HG02970 (cell line): Measurements from ENCODE around the gene PDZRN4.

ENCODE experiments used
- ATAC-seq: cut with Tn5 transposase; IDR thresholded peaks from one replicate; pipeline ENCODE4 v1.9.1; 2021; ENCODE audit warnings: mild to moderate bottlenecking, moderate library complexity, moderate number of reproducible peaks; ENCODE audit not compliant: unreplicated experiment, low FRiP score

The PDZRN4 gene

DNA sequence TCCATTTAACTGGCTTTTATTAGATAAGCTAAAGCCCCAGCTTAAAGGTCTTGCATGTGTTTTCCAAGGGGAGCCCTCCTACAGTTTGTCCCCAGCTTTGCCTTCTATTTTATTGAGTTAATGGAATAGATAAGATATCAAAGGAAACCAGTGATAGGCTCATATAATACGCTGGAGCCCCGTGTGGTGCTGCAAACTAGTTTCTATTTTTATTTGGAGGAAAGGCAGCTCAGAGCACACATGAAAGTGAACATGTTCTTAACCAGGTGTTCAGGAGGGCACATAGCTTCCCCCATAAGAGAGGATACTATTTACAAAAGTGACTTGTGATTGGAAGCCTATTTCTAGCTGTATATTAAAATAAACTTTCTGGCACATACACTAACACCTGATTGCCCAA is 251.7 kb downstream of the PDZRN4 start:
- ATAC-seq, result no peak

DNA sequence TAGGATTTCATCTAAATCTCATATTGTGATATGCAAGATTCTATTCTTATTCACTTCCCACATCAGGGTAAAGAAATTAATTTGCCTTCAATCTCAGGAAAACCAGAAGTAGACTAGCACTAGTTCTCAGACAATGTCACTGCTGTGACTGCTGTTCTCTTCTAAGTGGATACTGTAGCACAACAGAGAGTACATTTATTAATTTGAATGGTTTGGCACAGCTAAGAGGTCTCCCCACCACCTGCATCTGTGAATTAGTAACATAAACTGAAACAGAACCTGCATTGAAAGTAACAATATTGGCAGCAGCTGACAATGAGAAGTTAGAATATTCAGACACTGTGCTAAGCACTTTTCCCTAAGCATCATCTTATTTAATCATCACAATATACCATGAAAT is 253.1 kb downstream of the PDZRN4 start:
- no peak for ATAC-seq

DNA sequence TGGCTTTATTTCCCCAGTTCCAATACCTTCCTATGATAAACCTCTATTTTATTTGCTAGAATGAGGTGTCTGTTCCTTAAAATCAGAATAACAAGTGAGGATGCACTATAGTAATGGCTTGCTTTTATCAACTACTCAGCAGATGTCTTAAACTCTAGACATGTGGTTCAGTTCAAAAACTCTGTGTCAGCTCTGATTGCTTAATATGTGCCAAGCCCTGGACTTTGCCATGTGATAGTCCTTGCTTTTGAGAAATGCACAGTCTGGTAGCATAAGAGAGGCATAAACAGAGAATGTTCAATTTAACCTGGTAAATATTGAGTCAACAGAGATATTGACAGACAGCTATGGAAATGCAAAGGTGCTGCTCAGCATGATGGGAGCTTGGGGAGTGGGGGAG is 254.8 kb downstream of the PDZRN4 start:
- ATAC-seq, result no peak

DNA sequence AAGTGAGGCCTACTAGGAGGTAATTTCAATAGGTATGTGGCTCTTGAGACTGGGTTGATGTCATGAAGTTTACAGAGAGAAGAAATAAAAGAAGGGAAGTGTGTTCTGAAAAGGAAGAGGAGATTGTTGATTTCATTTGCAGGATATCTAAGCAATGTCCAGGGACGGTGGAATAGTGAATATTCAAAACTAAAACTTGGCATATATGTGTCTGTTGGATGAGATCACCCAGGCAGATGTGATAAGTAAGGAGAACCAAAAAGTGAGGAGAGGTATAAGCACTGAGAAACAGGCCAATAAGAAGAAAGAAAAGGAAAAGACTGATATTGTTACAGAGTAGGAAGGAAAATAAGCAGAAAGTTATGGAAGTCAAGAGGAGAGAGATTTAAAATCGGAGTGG is 255.6 kb downstream of the PDZRN4 start:
- no peak for ATAC-seq

DNA sequence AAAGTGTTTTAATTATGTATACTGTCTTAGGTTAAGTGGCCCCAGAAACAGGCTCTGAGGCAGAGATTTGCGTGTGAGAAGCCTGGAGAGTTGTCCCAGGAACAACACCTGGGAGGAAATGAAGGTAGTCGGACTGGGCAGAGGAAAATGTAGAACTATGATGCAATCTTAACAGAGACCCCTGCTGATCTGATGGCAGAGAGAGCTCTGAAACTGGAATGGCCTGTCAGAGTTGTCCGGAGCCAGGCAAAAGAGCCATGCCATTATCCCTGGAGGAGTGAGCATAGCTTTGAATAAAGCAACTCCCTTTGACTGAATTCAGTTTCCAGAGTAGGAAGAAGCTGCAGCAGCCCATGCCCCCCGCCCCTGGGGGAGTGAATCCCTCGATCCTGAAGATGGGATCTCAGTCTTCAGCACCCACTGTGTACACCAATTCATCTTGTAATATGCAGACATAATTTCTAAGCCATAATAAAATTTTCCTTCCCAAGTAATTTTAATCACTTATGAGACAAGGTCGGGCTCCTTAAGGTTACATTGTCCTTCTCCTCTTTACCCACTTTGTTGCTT is 264.8 kb downstream of the PDZRN4 start:
- no peak for ATAC-seq

- ATAC-seq, result no peak
These were observed 265.3 kb downstream of the PDZRN4 start for GRCh38 chr12:41453409-41453808.

DNA sequence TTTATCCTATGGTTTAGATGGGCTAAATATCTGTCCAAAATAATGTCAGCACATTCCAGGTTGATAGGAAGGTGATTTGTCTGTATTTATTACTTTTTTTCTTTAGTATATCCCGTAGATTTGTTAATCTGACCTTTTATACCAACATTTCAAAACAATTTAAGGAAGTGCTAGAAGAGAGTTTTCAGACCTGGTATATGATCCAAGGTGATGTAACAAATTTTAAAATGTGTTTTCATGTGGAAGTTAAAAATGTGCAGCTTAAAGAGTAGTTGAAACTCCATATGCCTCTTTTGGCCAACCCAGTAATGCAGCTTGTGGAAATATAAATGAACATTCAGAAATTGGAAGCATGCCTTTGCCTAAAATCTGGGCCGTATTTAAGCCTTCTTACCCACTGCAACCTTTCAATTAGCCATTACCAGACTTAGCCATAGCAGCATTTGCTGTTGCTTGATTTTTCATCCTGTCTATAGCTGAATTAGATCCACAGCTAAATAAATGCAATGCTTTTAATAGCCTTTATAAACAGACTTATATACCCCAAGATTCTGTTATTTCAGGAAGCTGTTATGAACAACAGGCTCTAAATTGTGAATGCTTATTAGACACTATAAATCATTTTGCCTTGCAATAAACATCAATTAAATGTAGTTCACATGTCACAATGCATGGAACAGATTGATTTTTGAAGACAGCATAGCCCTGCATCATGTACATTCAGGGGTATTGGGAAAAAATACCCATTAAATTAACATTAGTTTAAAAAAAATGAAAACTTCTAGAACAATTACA is 271.2 kb downstream of the PDZRN4 start:
- ATAC-seq, result no peak

GRCh38 chr12:41459906-41460214 is 271.7 kb downstream of the PDZRN4 start:
- ATAC-seq, result no peak

GRCh38 chr12:41460906-41461305 is 272.8 kb downstream of the PDZRN4 start:
- ATAC-seq, result no peak

DNA sequence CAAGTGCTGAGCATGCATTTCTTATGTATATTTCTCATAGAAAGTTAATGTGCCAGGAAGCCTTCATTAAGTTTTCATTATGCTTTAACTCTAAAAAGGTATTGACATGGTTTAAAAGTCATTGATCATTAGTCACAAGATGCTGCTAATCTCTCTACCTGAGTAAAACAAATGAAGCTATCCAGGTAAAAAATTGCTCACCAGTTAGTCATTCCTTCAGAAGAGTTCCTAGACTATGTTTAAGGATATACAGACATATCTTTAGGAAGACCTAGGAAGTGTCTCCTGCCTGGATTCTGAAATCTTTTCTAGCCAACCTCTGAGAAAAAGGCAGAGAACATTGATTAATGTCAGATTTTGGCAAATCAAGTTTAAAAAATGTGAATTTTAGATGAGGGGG is 274.2 kb downstream of the PDZRN4 start:
- ATAC-seq, result no peak

- no peak for ATAC-seq
These were observed 277.4 kb downstream of the PDZRN4 start for GRCh38 chr12:41465526-41465925.

GRCh38 chr12:41466300-41466699 is 278.2 kb downstream of the PDZRN4 start:
- no peak for ATAC-seq

- no peak for ATAC-seq
These were observed 278.7 kb downstream of the PDZRN4 start for GRCh38 chr12:41466802-41467201.

- no peak for ATAC-seq
These were observed 279.6 kb downstream of the PDZRN4 start for GRCh38 chr12:41467591-41468325.

- no peak for ATAC-seq
These were observed 280.2 kb downstream of the PDZRN4 start for GRCh38 chr12:41468341-41468740.

DNA sequence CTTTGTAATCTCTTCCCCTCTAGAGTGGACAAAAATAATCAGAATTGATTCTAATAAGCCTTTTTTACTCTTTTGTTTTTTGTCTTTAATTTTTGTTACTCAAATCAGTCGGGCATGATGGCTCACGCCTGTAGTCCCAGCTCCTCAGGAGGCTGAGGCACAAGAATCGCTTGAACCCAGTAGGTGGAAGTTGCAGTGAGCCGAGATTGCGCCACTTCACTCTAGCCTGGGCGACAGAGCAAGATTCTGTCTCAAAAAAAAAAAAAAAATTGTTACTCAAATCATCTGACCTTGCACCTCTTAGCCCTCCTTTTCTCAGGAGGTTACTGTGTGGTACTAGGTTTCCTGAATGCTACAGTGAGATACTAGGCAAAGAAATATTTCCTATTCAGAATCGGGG is 280.6 kb downstream of the PDZRN4 start:
- ATAC-seq, result no peak

DNA sequence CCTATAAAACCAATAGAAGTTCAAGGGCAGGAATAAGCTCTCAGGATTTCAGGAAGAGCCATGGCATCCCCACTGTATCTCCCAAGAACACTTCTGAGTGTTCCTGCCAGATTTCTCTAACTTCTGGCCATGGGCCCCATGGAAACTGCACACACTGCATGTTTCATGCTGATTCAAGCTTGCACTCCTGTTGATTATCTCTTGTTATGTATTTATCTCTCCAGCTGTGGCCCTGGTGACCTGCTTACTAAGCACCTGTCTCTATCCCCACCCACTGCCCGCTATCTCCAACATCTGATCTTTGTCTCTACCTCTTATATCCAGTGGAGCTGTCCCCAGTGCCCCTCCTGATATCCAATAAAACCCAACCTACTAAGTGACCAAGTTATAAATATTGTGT is 285.3 kb downstream of the PDZRN4 start:
- ATAC-seq, result no peak

DNA sequence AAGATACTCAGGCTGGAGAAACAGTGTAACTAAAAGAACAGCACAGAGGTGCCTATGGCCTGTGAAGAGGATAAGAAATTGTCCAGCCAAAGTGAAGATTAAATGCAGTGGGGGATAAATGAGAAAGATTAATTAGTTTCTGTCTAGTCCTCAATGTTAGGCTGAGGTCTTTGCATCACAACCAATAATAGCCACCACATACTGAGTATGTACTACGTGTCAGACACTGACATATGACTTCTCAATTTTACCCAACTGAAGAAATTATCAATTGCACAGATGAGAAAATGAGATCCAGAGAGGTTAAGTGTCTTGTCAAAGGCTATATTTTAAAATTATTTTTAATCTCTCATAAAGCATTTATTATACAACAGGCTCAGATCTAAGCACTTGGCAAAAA is 285.9 kb downstream of the PDZRN4 start:
- no peak for ATAC-seq

DNA sequence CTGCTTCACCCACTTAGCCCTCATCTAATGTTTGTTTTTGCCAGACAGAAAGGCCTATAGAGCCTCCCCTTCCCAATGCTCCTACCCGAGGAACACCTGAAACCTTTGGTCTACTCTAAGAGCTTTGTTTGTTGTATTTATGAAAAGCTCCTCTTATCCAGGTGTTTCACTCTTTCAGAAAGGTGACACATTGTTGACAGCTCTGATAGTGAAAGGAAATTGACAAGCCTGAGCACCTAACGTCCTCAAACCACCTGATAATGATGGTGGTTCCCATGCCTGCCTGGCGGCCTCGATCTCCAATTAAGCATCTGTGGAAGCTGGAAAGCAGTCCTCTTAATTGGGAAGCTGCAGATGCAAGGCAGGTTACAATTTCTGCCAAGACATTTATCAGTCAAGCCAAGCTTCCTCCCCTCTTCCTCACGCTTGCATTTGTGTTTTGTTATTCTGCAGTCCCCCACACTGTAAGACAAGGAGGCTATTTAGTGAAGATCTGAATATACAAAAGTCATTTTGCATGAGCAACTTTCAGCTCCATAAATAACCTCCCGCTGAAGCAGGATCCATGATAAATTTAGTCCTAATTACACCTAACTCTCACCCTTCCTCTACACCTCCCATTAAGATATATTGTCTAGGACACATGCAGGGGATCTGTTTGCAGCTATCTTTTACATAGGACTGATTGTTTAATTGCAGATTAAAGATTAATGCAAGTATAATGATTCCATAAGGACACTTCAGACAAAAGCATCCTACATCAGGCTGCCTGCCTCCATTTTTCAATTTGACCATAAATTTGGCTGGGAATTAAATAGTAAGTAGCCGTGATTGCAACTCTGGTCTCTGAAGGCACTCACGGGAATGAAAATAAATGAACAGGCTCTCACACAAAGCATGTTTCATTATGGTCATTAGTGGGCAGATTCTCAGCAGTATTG is 288.6 kb downstream of the PDZRN4 start:
- no peak for ATAC-seq

DNA sequence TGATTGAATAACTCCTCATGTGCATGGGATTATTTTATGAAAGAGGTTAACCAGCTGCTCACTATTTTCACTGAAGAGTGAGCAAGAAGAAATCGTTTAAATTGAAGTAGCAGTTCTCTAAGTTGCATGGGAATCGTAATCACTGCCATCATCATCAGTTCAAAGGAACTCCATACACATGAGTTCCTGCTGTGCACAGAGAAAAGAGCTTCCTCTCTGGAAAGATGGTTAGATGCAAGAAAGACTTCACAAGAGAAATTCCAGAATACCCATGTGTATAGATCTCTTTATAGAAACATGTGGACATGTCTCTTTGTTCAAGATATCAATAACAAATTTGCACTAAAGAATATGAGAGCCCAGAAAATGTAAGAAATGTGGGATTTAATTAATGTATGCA is 291.3 kb downstream of the PDZRN4 start:
- ATAC-seq, result no peak

DNA sequence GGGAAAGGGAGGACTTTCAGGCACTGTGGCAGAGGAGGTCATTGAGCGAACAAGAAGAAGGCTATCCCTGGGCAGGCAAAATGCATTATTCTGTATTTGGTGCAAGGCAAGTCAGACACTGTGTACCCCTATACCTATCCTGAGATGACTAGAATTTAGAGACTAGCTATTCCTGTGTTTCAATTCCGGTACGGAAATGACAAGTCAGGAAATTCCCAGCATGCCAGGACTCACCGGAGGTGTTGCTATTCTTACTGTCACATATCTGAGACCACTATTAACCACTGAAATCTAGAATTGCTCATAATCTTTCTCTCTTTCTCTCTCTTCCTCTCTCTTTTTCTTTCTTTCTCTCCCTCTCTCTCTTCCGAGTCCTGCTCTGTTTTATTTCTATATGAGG is 297.1 kb downstream of the PDZRN4 start:
- no peak for ATAC-seq
